NCI-H82 treated with DMSO at 0.1 percent for 48 hours (cell line): Measurements from ENCODE around the gene AK1.
"Not testable (repeated sequence)": the region's sequence is repeated elsewhere in the genome, so short reads cannot be mapped to it uniquely, and the experiment has no call there.

Experiments
- DNase-seq: peaks from one replicate; lab custom pipeline; 2025; ENCODE audit not compliant: unreplicated experiment; lab: John Stamatoyannopoulos, UW

AK1 gene

DNA sequence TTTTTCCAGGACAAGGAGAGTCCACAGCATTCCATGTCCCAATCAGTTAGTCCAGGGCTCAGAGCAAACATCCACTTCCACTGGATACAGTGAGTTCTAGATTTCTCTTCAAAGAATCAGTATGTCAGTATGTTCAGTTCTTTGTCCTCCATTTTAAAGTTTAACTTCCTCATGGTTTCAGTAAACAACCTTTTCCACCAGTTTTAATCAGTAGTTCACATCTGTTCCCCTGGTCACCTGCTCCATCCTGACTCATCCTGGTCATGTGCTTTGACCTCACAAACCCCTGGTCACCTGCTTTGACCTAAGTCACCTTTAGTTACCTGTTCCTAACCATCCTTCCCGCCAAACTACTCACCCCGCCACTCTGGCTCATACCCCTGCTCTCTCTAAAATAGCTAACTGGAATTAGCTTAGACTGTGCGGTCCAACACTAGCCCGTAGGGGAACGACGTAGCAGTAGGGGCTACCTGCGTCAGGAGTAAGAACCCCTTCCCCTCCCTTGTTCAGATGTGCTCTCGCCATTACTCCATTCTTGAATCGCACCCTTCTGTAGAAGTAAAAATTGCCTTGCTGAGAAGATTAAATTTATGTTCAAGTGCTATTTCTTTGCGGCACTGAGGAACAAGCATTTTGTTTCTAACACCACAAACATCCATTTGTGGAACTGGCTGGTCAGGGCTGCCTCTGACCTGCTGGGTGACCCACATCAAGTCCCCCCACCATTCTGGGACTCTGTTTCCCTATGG lies 28.5 kb downstream of the AK1 start:
- no peak for DNase-seq

DNA sequence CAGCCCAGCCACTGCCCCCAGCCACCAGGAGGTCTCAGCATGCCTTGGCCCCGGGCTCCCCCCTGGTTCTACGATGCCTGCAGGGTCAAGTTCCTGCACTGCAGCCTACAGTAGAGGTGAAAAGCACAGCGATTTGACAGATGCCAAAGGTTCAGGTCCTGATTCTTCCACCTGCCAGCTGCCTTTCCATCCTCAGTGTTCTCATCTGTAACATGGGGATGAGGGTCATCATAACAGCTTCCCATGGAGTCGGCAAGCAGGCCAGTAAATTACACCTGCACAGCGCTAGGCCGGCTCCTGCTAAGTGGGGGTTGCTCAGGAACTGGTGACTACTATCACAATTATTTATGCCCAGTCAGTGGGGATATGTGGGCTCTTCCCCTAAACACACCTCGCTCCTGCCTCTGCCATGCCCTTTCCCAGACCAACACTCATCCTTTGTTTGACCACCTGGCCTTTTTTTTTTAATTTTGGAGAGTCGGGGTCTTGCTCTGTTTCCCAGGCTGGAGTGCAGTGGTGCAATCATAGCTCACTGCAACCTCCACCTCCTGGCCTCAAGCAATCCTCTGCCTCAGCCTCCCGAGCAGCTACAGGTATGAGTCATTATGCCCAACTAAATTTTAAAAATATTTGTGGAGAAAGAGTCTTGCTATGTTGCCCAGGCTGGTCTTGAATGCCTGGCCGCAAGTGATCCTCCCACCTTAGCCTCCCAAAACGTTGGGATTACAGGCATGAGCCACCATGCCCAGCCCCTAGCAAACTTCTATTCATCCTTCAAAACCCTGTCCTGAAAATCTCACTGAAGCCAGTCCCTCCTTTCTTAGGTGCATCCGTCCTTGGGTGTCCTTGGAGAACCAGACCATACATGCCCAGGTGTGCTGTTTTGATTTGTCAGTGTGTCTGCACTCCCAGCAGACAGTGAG lies 29.4 kb downstream of the AK1 start:
- DNase-seq, result no peak

DNA sequence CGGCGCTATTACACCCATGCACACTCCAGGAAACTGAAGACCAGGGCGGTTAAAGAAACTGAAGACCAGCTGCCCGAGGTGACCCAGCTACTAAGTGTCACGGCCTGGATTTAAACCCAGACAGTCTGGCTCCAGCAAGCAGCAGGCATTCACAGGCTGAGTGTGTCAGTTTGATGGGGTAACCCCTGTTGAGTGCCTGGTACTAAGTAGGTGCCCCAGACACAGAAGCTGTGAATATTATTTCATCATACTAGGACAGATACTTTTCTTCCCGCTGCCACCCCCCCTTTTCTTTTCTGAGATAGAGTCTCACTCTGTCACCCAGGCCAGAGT lies 30.3 kb downstream of the AK1 start:
- no peak for DNase-seq

GRCh38 chr9:127846443-127847177 lies 30.9 kb downstream of the AK1 start:
- DNase-seq, result no peak

- not testable (repeated sequence) for DNase-seq
These were observed 31.9 kb downstream of the AK1 start for GRCh38 chr9:127845619-127846018.

GRCh38 chr9:127844821-127845359 lies 32.6 kb downstream of the AK1 start:
- DNase-seq, result no peak

- no peak for DNase-seq
These were observed 36.2 kb downstream of the AK1 start for GRCh38 chr9:127841087-127841835.

- DNase-seq, result no peak
These were observed 38.9 kb downstream of the AK1 start for GRCh38 chr9:127838375-127839078.

DNA sequence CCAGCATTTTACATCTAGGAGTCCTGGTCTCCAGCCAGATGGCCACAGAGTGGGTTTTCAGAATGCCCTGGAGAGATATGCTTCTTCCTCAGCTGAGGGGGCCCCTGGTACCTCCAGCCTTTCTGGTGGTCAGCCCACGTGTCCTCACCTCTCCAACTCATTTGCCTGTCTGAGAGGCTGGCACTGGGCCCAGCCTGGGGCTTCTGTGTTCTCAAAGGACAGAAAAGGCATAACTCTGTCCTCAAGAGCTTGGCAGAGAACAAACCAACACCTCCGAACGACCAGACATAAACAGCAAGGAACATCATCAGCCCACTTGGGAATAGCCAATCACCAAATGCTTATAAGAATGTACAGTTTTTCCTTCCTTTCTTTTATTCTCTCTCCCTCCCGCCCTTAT lies 40.1 kb downstream of the AK1 start:
- no peak for DNase-seq

DNA sequence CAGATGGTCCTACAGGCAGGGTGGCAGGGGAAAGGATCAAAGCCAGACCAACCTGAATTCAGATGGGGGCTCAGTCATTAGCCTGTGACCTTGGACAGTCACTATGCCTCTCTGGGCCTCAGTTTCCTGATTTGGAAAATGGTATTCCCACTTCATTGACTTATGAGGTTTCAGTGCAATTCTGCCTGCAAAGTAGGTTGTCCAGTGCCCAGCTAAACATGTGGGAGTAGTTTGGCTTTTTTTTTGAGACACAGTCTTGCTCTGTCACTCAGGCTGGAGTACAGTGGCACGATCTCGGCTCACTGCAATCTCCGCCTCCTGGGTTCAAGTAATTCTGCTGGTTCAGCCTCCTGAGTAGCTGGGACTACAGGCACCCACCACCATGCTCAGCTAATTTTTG lies 40.9 kb downstream of the AK1 start:
- DNase-seq, result not testable (repeated sequence)

GRCh38 chr9:127835991-127836516 lies 41.4 kb downstream of the AK1 start:
- DNase-seq, result no peak

- DNase-seq, result no peak
These were observed 43.9 kb downstream of the AK1 start for GRCh38 chr9:127833555-127833954.

- no peak for DNase-seq
These were observed 45.2 kb downstream of the AK1 start for GRCh38 chr9:127832248-127832647.

DNA sequence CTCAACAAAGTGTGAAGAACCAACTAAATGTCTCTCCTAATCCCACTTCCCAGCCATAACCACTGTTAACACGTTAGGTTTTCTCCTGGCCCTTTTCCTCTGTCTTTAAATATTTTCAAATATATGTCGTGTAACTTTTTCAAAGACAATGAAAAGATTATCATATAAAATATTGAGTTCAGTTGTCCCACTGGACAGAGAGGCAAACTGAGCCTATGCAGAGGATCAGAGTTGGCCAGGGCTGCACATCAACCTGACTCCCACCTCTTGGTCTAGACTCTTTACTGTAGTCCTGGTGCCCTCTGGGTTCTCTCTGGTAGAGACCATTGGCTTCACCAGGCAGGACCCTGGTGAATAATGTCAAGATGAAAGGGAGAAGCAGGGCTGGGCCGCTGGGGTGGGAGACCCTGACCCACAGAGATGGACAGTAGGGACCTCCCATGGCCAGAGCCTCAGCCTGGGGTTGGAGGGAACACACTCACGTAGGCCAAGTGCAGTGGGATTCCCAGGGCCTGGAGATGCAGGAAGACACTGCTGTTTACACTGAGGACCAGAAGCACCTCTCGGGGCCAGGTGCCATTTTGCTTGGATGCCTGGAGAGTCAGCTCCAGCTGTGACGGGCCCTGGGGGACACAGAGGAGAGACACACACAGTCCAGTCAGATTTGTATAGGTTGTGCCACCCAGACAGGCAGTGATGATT lies 48.1 kb downstream of the AK1 start:
- DNase-seq, result no peak

DNA sequence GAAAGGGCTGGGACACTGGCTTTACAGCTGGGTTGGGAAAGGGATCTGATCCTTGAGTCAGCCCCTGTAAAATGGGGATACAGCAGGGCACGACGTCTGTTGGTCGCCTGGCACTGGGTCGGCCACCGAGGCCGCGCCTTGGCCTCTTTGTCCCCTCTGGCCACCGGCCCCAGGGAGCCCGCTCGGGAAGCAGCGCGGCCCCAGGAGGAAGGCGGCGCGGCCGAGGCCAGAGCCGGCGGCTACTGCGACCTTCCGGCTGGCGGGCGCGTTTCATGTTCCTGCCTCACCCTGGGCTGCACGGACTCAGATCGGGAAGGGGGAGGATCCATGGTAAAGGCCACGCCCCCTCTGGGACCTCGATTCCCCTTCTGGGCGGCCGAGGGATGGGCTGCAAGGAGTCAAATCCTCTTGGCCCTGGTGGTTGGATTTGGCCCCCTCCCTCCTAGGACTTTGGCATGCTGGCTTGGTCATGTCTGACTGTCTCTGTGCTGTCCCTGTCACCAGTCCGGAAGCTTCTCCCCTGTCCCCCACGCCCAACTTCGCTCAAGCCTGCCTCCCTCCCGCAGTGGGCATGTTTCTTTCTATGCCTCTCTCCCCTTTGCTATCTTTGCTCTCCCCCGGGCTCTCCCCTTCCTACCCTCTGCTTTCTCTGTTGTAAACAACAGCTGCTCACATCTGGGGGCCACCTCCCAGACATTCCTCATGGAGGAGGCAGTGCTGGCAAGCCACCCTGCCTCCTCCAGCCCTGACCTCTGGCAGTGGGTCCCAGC lies 49.0 kb downstream of the AK1 start:
- DNase-seq, result peak; percentile 50

DNA sequence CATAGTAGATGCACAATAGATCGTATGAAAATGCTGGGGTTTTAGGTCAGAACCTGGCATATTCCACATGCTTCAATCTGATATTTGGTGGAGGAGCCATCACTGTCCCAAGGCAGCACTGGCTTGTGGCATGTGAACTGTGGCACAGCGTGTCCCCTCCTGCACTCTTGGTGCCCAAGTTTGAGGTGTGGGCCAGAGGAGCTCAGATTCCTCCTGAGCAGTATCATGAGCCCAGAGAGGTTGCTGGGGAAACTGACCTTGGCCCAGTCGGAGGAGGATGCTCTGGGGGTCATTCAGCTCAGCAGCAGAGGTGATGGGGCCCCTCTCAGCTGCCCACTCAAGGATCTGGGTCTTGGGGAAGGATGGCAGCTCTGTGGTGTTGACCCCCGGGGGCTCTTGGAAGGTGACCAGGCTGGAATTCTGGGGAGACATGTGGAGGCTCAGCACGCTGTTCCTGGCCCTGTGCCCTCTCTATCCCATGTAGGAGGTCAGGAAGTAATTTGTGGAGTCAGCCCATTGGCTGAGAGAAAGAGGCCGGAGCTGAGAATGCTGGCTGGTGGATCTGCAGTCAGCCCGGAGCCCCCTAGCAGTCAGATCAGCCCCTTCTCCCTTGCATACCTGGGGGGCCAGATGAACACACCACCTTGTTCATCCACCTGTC lies 51.1 kb downstream of the AK1 start:
- DNase-seq, result no peak

GRCh38 chr9:127825319-127826051 lies 52.0 kb downstream of the AK1 start:
- peak; percentile 1 for DNase-seq
